SIG-M5 (cell line): ENCODE measurements around the gene LHX2.

Experiments
- DNase-seq: peaks from one replicate; lab custom pipeline; 2025; lab: John Stamatoyannopoulos, UW

LHX2 gene

GRCh38 chr9:124013309-124014210, 2.0 kb downstream of the LHX2 start:
- DNase-seq: no peak

- DNase-seq: no peak
Measured at GRCh38 chr9:124014211-124014955, 2.8 kb downstream of the LHX2 start.

- no peak for DNase-seq
Measured at GRCh38 chr9:124014956-124015660, 3.5 kb downstream of the LHX2 start.

- DNase-seq: no peak
Measured at GRCh38 chr9:124015661-124016131, 4.1 kb downstream of the LHX2 start.

- no peak for DNase-seq
Measured at GRCh38 chr9:124016175-124017050, 4.8 kb downstream of the LHX2 start.

- no peak for DNase-seq
Measured at GRCh38 chr9:124017051-124017928, 5.7 kb downstream of the LHX2 start.

GRCh38 chr9:124017929-124018729, 6.6 kb downstream of the LHX2 start:
- DNase-seq: no peak

- no peak for DNase-seq
Measured at GRCh38 chr9:124018730-124019697, 7.4 kb downstream of the LHX2 start.

GRCh38 chr9:124019771-124020519, 8.4 kb downstream of the LHX2 start:
- no peak for DNase-seq

GRCh38 chr9:124020520-124021384, 9.2 kb downstream of the LHX2 start:
- DNase-seq: no peak

- no peak for DNase-seq
Measured at GRCh38 chr9:124021385-124021769, 9.8 kb downstream of the LHX2 start.

- DNase-seq: no peak
Measured at GRCh38 chr9:124022201-124023121, 10.9 kb downstream of the LHX2 start.

GRCh38 chr9:124024107-124024506, 12.5 kb downstream of the LHX2 start:
- DNase-seq: no peak

- no peak for DNase-seq
Measured at GRCh38 chr9:124029617-124030016, 18.0 kb downstream of the LHX2 start.

- DNase-seq: no peak
Measured at GRCh38 chr9:124030969-124031451, 19.4 kb downstream of the LHX2 start.
